IMR-90 (cell line): Measurements from ENCODE around the gene PCYT2. TPM values are rescaled to one million over a fixed set of nuclear protein-coding genes. Genes with fewer than 3 reads are reported as not detected.

Source experiments
- ATAC-seq: fragments of 200-7000 bp; cut with Tn5 transposase; 2 replicates; pipeline ENCODE4 v1.9.1; 2020; ENCODE audit warnings: low read depth, mild to moderate bottlenecking, moderate library complexity
- BruUV-seq: library from RNA; stranded (reverse); fragments of 400-500 nt; replicated peaks from 2 replicates; lab custom pipeline; 2021; lab: Mats Ljungman, UMichigan
- CTCF ChIA-PET: fragments of 300-600 bp; formaldehyde crosslinking; extraction: SDS; loops from one replicate; lab custom pipeline; 2021; ENCODE audit warnings: antibody characterized with exemption; lab: Yijun Ruan, JAX
- POLR2A ChIA-PET: fragments of 300-600 bp; sonication (Branson Sonifier 250); formaldehyde crosslinking; loops from one replicate; lab custom pipeline; 2022; ENCODE audit warnings: antibody characterized with exemption; ENCODE audit not compliant: unreplicated experiment; lab: Charles Lee
- DNase-seq: peaks from one replicate; pipeline ENCODE4 v3.0.0; 2013
- H2AFZ ChIP-seq: replicated peaks from 2 replicates; pipeline ENCODE3; 2013; ENCODE audit warnings: low read length, mild to moderate bottlenecking; ENCODE audit not compliant: poor library complexity
- H2AK5ac ChIP-seq: 2 replicates; pipeline ENCODE4 v1.6.1; 2013; ENCODE audit warnings: low read depth, low read length, inconsistent platforms
- H2AK9ac ChIP-seq: replicated peaks from 2 replicates; pipeline ENCODE3; 2013; ENCODE audit warnings: mild to moderate bottlenecking, low read depth, low read length, moderate library complexity; ENCODE audit not compliant: poor library complexity
- H2BK120ac ChIP-seq: 2 replicates; pipeline ENCODE4 v1.6.1; 2013; ENCODE audit warnings: low read depth, low read length, inconsistent platforms
- H2BK15ac ChIP-seq: 3 replicates; pipeline ENCODE4 v1.6.1; 2013; ENCODE audit warnings: low read depth, low read length, inconsistent platforms
- H2BK20ac ChIP-seq: 2 replicates; pipeline ENCODE4 v1.6.1; 2013; ENCODE audit warnings: low read depth, mild to moderate bottlenecking, inconsistent platforms, low read length, moderate library complexity
- H2BK5ac ChIP-seq: 2 replicates; pipeline ENCODE4 v1.6.1; 2013; ENCODE audit warnings: mild to moderate bottlenecking, low read depth, low read length, inconsistent platforms; ENCODE audit not compliant: poor library complexity, severe bottlenecking
- H3K14ac ChIP-seq: replicated peaks from 2 replicates; pipeline ENCODE4 v1.6.1; 2013; ENCODE audit warnings: low read depth, low read length, inconsistent platforms
- H3K18ac ChIP-seq: 2 replicates; pipeline ENCODE4 v1.6.1; 2013; ENCODE audit warnings: low read depth, low read length, control low read depth
- H3K23ac ChIP-seq: 2 replicates; pipeline ENCODE4 v1.6.1; 2013; ENCODE audit warnings: low read depth, low read length, inconsistent platforms
- H3K27ac ChIP-seq: 2 replicates; pipeline ENCODE4 v1.5.1; 2013; ENCODE audit warnings: mild to moderate bottlenecking, control low read depth, low read length; ENCODE audit not compliant: insufficient read depth
- H3K27me3 ChIP-seq: 2 replicates; pipeline ENCODE4 v1.6.1; 2013; ENCODE audit warnings: low read length; ENCODE audit not compliant: control insufficient read depth, insufficient read depth
- H3K36me3 ChIP-seq: 2 replicates; pipeline ENCODE4 v1.6.1; 2013; ENCODE audit warnings: low read length, mixed read lengths; ENCODE audit not compliant: control insufficient read depth, insufficient read depth
- H3K4ac ChIP-seq: 2 replicates; pipeline ENCODE4 v1.6.1; 2013; ENCODE audit warnings: low read depth, low read length, inconsistent platforms
- H3K4me1 ChIP-seq: 2 replicates; pipeline ENCODE4 v1.6.1; 2013; ENCODE audit warnings: low read length, mixed read lengths; ENCODE audit not compliant: control insufficient read depth, insufficient read depth
- H3K4me2 ChIP-seq: 2 replicates; pipeline ENCODE4 v1.6.1; 2013; ENCODE audit warnings: low read depth, mild to moderate bottlenecking, control low read depth, low read length, moderate library complexity
- H3K4me3 ChIP-seq: 2 replicates; pipeline ENCODE4 v1.5.1; 2013; ENCODE audit warnings: low read depth, mild to moderate bottlenecking, control low read depth, low read length, moderate library complexity; ENCODE audit not compliant: insufficient read depth
- H3K56ac ChIP-seq: 2 replicates; pipeline ENCODE4 v1.6.1; 2013; ENCODE audit warnings: low read length, inconsistent platforms; ENCODE audit not compliant: insufficient read depth; ENCODE audit errors: extremely low read depth
- H3K79me1 ChIP-seq, 2 experiments: 2 replicates each; pipeline ENCODE4 v1.6.1; 2013; ENCODE audit warnings: low read length in 2 of 2, inconsistent platforms in 1 of 2, low read depth in 1 of 2
- H3K9ac ChIP-seq: 2 replicates; pipeline ENCODE4 v1.6.1; 2013; ENCODE audit warnings: low read depth, low read length, control low read depth
- H3K9me1 ChIP-seq: 2 replicates; pipeline ENCODE4 v1.6.1; 2013; ENCODE audit warnings: low read length, inconsistent platforms; ENCODE audit not compliant: insufficient read depth
- H3K9me3 ChIP-seq: 2 replicates; pipeline ENCODE4 v1.6.1; 2013; ENCODE audit warnings: low read length; ENCODE audit not compliant: control insufficient read depth, insufficient read depth
- H4K20me1 ChIP-seq: 2 replicates; pipeline ENCODE4 v1.6.1; 2013; ENCODE audit warnings: low read length, inconsistent platforms; ENCODE audit not compliant: insufficient read depth
- H4K5ac ChIP-seq: 2 replicates; pipeline ENCODE4 v1.6.1; 2013; ENCODE audit warnings: mild to moderate bottlenecking, low read depth, low read length, control low read depth
- H4K8ac ChIP-seq, 2 experiments: 2 replicates each; pipeline ENCODE4 v1.6.1; 2013; ENCODE audit warnings: low read depth in 2 of 2, low read length in 2 of 2, control low read depth in 1 of 2, inconsistent platforms in 1 of 2
- H4K91ac ChIP-seq: 2 replicates; pipeline ENCODE4 v1.6.1; 2013; ENCODE audit warnings: low read depth, low read length, inconsistent platforms; ENCODE audit not compliant: insufficient read depth
- CEBPB ChIP-seq: IDR thresholded peaks from 2 replicates; pipeline ENCODE4 v1.6.1; 2012; ENCODE audit warnings: low read depth, low read length, improper control_type of control experiment
- FOS ChIP-seq: fragments of 150-350 bp; IDR thresholded peaks from 2 replicates; pipeline ENCODE4 v1.6.1; 2016; ENCODE audit warnings: low read depth, low read length
- NFE2L2 ChIP-seq: fragments of 150-350 bp; IDR thresholded peaks from 2 replicates; pipeline ENCODE4 v1.6.1; 2016; ENCODE audit warnings: low read depth, mild to moderate bottlenecking, low read length
- SMC3 ChIP-seq: fragments of 150-350 bp; IDR thresholded peaks from 2 replicates; pipeline ENCODE4 v1.6.1; 2016; ENCODE audit warnings: low read depth, mild to moderate bottlenecking, antibody characterized with exemption, low read length, moderate library complexity
- WGBS, 2 experiments: methylation state at CpG; one replicate each; pipeline versions ENCODE4 v1.1.5 to v1.1.7; 2013; ENCODE audit warnings: missing lambda C conversion rate in 2 of 2; ENCODE audit not compliant: insufficient read length in 1 of 2; ENCODE audit errors: extremely low coverage in 2 of 2; 5-methylcytosine and 5-hydroxymethylcytosine counted together
- dilution Hi-C: fragments of 300-500 bp; cut with HindIII; formaldehyde crosslinking; loops from one replicate; pipeline ENCODE4 v1.14.3; 2018; ENCODE audit warnings: low sequenced_read_pairs; ENCODE audit not compliant: unreplicated experiment
- in situ Hi-C: fragments of 300-500 bp; cut with MboI; formaldehyde crosslinking; loops from 3 replicates; pipeline ENCODE4 v1.14.3; 2019; ENCODE audit warnings: low sequenced_read_pairs, inconsistent platforms, mixed read lengths
- intact Hi-C: fragments of 100-400 bp; cut with micrococcal nuclease; formaldehyde crosslinking; loops from 2 replicates; pipeline ENCODE4 v1.10.0; 2022
- polyA plus RNA-seq, 3 experiments: library from polyadenylated mRNA; depleted of rRNA; stranded (reverse); fragments of >200 nt; gene quantifications; 2 replicates each; pipeline ENCODE4 v1.2.3, GENCODE V29; 2012; ENCODE audit warnings: low replicate concordance in 1 of 3
- total RNA-seq: library from RNA; depleted of rRNA; stranded (reverse); fragments of >200 nt; gene quantifications from 2 replicates; pipeline ENCODE4 v1.2.3, GENCODE V29; 2012
- TF ChIP-seq, protein P1 (sequence below): fragments of 150-350 bp; IDR thresholded peaks from 2 replicates; pipeline ENCODE4 v1.6.1; 2016; ENCODE audit warnings: low read depth, mild to moderate bottlenecking, low read length, moderate library complexity, borderline replicate concordance

PCYT2 gene
- total and polyA plus RNA-seq, 2 of the 4 experiments (the other 2 are of a cell fraction): 37.3 to 38.5 TPM

DNA sequence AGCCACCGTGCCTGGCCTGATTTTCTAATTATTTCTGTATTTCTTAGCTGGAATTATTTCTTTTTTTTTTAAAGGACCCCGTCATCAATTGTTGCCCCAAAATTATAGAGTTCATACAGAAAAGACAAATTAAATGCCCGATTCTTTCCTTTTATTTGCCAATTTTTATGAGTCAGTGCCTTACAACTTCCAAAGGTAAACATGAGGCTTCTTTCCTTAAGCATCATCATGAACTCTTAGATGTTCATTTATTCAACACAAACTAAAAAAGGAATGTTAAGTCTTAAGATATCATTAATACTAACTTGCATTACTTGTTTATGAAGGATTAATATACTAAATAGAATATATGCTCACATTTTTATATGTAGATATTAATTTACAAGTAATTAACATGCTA is 32.9 kb downstream of the PCYT2 start:
- ChIA-PET CTCF (no interaction called here), POLR2A (no interaction called here)
- BruUV-seq: no TSS peak

More for the DNA sequence above, 32.9 kb downstream of the PCYT2 start:
- H2BK5ac ChIP-seq: peak overlapping the region; percentile 79
- H3K4me3 ChIP-seq: no peak overlapping the region
- no peak overlapping the region for H3K23ac ChIP-seq
- H3K9ac ChIP-seq: no peak overlapping the region
- H3K27ac ChIP-seq: peak overlapping the region; percentile 92
- no peak overlapping the region for H3K4ac ChIP-seq
- no peak overlapping the region for H4K91ac ChIP-seq
- peak; percentile 76 for ATAC-seq
- H4K8ac ChIP-seq: peak overlapping the region in 1 of 2 experiments; percentile 37; a peak in 1 of 4 replicates
- in situ Hi-C loops: no loop called here
- H3K9me1 ChIP-seq: peaks cover 16% of the 10 kb centered on the region
- no peak overlapping the region for H2AK5ac ChIP-seq
- H3K79me1 ChIP-seq: peaks cover 17 to 45% of the 10 kb centered on the region in 2 experiments
- H3K56ac ChIP-seq: no peak overlapping the region
- no peak overlapping the region for H3K4me2 ChIP-seq
- H3K4me1 ChIP-seq: peaks cover 11% of the 10 kb centered on the region
- no peaks in the 10 kb centered on the region for H3K27me3 ChIP-seq
- no peak overlapping the region for H2AFZ ChIP-seq
- H3K36me3 ChIP-seq: peaks cover 10% of the 10 kb centered on the region
- dilution Hi-C loops: no loop called here
- H3K18ac ChIP-seq: no peak overlapping the region
- no peak overlapping the region for H2AK9ac ChIP-seq
- H3K9me3 ChIP-seq: no peaks in the 10 kb centered on the region
- intact Hi-C loops: no loop called here
- no peak overlapping the region for H2BK20ac ChIP-seq
- H4K5ac ChIP-seq: no peak overlapping the region
- H2BK120ac ChIP-seq: no peak overlapping the region; the same call in 1 of the 2 replicates
- WGBS, 2 experiments: 0% methylated on average over 1 of the region's 3 CpGs; no CpG with 5 or more reads in 1 of the 2 experiments
- peak; percentile 73 for DNase-seq
- TF ChIP-seq FOS (peak; percentile 70; the same call in 1 of the 2 replicates), CEBPB (no peak), NFE2L2 (no peak), SMC3 (no peak)
- TF ChIP-seq, protein P1, sequence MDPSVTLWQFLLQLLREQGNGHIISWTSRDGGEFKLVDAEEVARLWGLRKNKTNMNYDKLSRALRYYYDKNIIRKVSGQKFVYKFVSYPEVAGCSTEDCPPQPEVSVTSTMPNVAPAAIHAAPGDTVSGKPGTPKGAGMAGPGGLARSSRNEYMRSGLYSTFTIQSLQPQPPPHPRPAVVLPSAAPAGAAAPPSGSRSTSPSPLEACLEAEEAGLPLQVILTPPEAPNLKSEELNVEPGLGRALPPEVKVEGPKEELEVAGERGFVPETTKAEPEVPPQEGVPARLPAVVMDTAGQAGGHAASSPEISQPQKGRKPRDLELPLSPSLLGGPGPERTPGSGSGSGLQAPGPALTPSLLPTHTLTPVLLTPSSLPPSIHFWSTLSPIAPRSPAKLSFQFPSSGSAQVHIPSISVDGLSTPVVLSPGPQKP: no peak
- H3K14ac ChIP-seq: no peak overlapping the region
- peaks cover 5% of the 10 kb centered on the region; the same call in 1 of the 2 replicates for H4K20me1 ChIP-seq
- H2BK15ac ChIP-seq: 0 out of 3 replicates have a peak overlapping the region, but pooled peaks have one; percentile 84
